Measurements from ENCODE around the gene NOP56.

The NOP56 gene

DNA sequence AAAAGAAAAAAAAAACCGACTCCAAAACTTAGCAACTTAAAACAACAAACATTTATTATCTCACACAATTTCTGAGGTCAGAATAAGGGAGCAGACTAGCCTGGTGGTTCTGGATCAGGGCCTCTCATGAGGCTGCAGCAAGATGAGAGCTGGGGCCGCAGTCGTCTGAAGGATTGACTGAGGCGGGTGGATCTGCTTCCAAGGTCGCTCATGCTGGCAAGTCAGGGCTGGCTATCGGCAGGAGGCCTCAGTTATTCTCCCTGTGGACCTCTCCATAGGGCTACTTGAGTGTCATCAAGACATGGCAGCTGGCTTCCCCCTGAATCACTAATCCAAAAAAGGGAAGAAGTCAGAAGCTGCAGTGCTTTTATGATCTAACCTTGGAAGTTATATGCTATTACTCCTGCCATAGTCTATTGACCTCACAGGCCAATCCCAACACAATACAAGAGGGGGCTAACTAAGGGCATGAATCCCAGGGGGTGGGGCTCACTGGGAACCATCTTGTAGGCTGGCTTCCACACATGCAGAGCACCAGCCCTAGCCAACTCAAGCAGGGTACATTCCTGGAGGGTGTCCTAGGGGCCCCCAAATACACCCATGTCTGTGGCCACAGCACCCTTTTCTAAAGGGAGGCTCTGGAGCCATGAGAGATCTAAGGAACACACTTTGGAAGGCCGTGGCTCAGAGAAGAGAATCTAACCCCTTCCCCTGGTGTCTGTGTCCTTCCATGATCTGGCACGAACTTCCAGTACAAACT, 51.5 kb downstream of the NOP56 start:
- DNase-seq, result no peak

- no peak for DNase-seq
Observed at GRCh38 chr20:2705931-2706645, 53.7 kb downstream of the NOP56 start.

GRCh38 chr20:2706688-2707352, 54.4 kb downstream of the NOP56 start:
- DNase-seq, result peak in 1 of 5 donors; percentile 49

DNA sequence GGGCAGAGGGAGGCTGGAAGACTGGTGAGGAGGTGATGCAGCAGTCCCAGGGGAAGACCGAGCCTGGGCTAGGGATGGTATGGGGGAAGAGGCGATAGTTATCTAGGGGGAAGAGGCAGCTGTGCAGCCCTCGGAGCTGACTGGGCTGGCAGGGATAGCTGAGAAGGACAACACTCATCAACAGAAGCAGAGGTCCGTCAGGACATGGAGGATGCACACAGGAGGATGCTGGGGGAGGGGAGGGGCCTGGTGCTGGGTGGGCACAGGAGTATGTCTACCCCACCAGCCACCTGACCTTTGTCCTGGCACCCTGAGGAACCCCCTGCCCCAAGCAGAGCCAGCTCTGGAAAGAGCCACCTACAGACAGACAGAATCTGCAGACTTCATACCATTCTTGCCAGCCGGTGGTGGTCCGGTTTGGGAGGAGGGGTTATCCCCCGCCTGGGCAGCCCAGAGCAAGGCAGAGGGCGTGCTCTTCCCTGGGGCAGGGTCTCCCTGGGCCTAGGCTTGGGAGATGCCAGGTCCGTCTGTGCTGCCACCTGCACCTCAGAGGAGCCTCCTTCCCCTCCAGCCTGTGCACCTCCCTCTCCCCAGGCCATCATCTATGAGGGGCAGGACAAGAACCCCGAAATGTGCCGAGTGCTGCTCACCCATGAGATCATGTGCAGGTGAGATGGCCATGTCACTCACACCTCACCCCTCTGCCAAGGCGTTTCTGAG, 55.1 kb downstream of the NOP56 start:
- DNase-seq, result no peak
